CD4-positive, alpha-beta T cell (primary cell): Measurements from ENCODE around the gene CNOT2. TPM values are rescaled to one million over a fixed set of nuclear protein-coding genes. Genes with fewer than 3 reads are reported as not detected.

Experiments used
- ATAC-seq: fragments of 200-7000 bp; cut with Tn5 transposase; one replicate; pipeline ENCODE4 v1.10.0; 2022; ENCODE audit warnings: mild to moderate bottlenecking; ENCODE audit not compliant: poor library complexity
- CTCF ChIA-PET: fragments of 350-600 bp; sonication (Branson Sonifier 250); formaldehyde crosslinking; loops from one replicate; lab custom pipeline; 2021; ENCODE audit warnings: antibody characterized with exemption, inconsistent platforms; lab: Charles Lee
- POLR2A ChIA-PET: fragments of 350-600 bp; sonication (Branson Sonifier 250); formaldehyde crosslinking; loops from one replicate; lab custom pipeline; 2021; ENCODE audit warnings: antibody characterized with exemption, inconsistent platforms; lab: Charles Lee
- DNase-seq, 14 experiments: peaks; one replicate each; pipeline ENCODE4 v3.0.0-alpha.2; 2013 to 2020; ENCODE audit warnings: mixed read lengths in 2 of 14
- H3K27ac ChIP-seq, 2 donors: one replicate each; pipeline versions ENCODE4 v1.5.1 to v1.7.0; 2013; ENCODE audit warnings: low read length in 2 of 2, low read depth in 1 of 2, mild to moderate bottlenecking in 1 of 2
- H3K27me3 ChIP-seq, 2 experiments: 1 replicate in 1 of 2; 2 replicates in 1 of 2; pipeline versions ENCODE4 v1.6.1 to v1.7.0; 2013; ENCODE audit warnings: low read length in 2 of 2, control low read depth in 1 of 2, mild to moderate bottlenecking in 1 of 2, moderate library complexity in 1 of 2; ENCODE audit not compliant: insufficient read depth in 2 of 2, control insufficient read depth in 1 of 2
- H3K36me3 ChIP-seq: one replicate; pipeline ENCODE4 v1.6.1; 2013; ENCODE audit warnings: low read length, control low read depth; ENCODE audit not compliant: insufficient read depth
- H3K4me1 ChIP-seq: one replicate; pipeline ENCODE4 v1.6.1; 2013; ENCODE audit warnings: low read length, control low read depth; ENCODE audit not compliant: insufficient read depth
- H3K4me3 ChIP-seq: one replicate; pipeline ENCODE4 v1.5.1; 2013; ENCODE audit warnings: mild to moderate bottlenecking, low read length, moderate library complexity
- H3K9me3 ChIP-seq, 2 experiments: 1 replicate in 1 of 2; 2 replicates in 1 of 2; pipeline versions ENCODE4 v1.6.1 to v1.7.0; 2013; ENCODE audit warnings: low read length in 2 of 2, mild to moderate bottlenecking in 2 of 2, control low read depth in 1 of 2, moderate library complexity in 1 of 2; ENCODE audit not compliant: control insufficient read depth in 1 of 2, insufficient read depth in 1 of 2
- H3K27ac Mint-ChIP-seq: one replicate; pipeline ENCODE4 v1.8.0; 2020; ENCODE audit warnings: mixed read lengths
- H3K27me3 Mint-ChIP-seq: one replicate; pipeline ENCODE4 v1.8.0; 2021; ENCODE audit warnings: mixed read lengths
- H3K36me3 Mint-ChIP-seq: one replicate; pipeline ENCODE4 v1.8.0; 2021; ENCODE audit warnings: low read depth, mixed read lengths
- H3K4me1 Mint-ChIP-seq: one replicate; pipeline ENCODE4 v1.8.0; 2021; ENCODE audit warnings: low read depth, mixed read lengths
- H3K4me3 Mint-ChIP-seq: one replicate; pipeline ENCODE4 v1.8.0; 2020; ENCODE audit warnings: mild to moderate bottlenecking, mixed read lengths
- H3K9me3 Mint-ChIP-seq: one replicate; pipeline ENCODE4 v1.8.0; 2020; ENCODE audit warnings: mixed read lengths
- intact Hi-C, 2 experiments: fragments of 100-400 bp; cut with DNase I in 1 of 2; cut with micrococcal nuclease in 1 of 2; formaldehyde crosslinking; loops; one replicate each; pipeline versions ENCODE4 v1.15.1 to v1.9.0; 2023 to 2025; cut with DNase I, micrococcal nuclease
- total RNA-seq, 174 experiments: library from RNA in 2 of 174; stranded (reverse) in 2 of 174; gene quantifications; one replicate each; pipeline ENCODE4 v1.2.3 and lab custom pipeline; 2021 to 2026
- TF ChIP-seq, protein P1 (sequence below): fragments of 200-600 bp; IDR thresholded peaks from one replicate; pipeline ENCODE4 v1.8.0; 2022; ENCODE audit warnings: antibody characterized with exemption, mild to moderate bottlenecking

CNOT2 gene
- total RNA-seq, 2 experiments from 2014 or later, result 107 to 121 TPM

DNA sequence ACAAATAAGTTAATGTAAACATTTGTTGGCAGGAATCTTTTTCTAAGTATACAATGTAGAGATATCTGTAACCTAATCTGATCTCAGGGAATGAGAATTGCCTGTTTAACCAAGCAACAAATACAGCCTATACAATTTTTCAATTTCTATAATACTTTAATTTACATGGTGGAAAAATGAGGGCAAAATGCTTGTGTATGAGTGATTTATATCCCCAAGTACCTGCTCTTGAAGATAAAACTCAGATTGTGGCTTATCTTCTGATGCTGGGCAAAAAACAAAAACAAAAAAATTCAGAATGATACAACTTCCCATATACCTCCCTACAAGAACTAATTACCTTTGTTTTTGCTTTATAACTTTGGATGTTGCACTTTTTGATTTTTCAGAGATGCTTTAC is 2.2 kb downstream of the CNOT2 start:
- no peak overlapping the region for H3K4me3 ChIP-seq
- no peaks in the 10 kb centered on the region for H3K9me3 Mint-ChIP-seq
- H3K36me3 ChIP-seq, result peaks cover 14% of the 10 kb centered on the region
- H3K27ac Mint-ChIP-seq, result peak overlapping the region; percentile 97
- ChIA-PET POLR2A (interaction anchor here (4.0 kb wide), 1 partner anchor 121 kb away, joined by 32 read pairs; the partner anchor contains the start of gene KCNMB4), CTCF (no interaction called here)
- no peaks in the 10 kb centered on the region for H3K9me3 ChIP-seq
- intact Hi-C loops, result loop anchor here (2.0 to 10.0 kb wide), 3 partner anchors 121 to 1589 kb away; partner anchors contain the start of genes KCNMB4 (in 1 of the 2) and TBC1D15 (in 1 of the 2)
- DNase-seq (no peak), ATAC-seq (no peak)
- H3K4me1 ChIP-seq, result peaks cover 10% of the 10 kb centered on the region
- TF ChIP-seq, protein P1, sequence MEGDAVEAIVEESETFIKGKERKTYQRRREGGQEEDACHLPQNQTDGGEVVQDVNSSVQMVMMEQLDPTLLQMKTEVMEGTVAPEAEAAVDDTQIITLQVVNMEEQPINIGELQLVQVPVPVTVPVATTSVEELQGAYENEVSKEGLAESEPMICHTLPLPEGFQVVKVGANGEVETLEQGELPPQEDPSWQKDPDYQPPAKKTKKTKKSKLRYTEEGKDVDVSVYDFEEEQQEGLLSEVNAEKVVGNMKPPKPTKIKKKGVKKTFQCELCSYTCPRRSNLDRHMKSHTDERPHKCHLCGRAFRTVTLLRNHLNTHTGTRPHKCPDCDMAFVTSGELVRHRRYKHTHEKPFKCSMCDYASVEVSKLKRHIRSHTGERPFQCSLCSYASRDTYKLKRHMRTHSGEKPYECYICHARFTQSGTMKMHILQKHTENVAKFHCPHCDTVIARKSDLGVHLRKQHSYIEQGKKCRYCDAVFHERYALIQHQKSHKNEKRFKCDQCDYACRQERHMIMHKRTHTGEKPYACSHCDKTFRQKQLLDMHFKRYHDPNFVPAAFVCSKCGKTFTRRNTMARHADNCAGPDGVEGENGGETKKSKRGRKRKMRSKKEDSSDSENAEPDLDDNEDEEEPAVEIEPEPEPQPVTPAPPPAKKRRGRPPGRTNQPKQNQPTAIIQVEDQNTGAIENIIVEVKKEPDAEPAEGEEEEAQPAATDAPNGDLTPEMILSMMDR, result no peak
- H3K4me1 Mint-ChIP-seq, result peaks cover 86% of the 10 kb centered on the region
- H3K27me3 ChIP-seq, result no peaks in the 10 kb centered on the region
- peaks cover 65% of the 10 kb centered on the region for H3K36me3 Mint-ChIP-seq
- H3K27me3 Mint-ChIP-seq, result no peaks in the 10 kb centered on the region
- peak overlapping the region; percentile 97 for H3K4me3 Mint-ChIP-seq
- no peak overlapping the region for H3K27ac ChIP-seq

DNA sequence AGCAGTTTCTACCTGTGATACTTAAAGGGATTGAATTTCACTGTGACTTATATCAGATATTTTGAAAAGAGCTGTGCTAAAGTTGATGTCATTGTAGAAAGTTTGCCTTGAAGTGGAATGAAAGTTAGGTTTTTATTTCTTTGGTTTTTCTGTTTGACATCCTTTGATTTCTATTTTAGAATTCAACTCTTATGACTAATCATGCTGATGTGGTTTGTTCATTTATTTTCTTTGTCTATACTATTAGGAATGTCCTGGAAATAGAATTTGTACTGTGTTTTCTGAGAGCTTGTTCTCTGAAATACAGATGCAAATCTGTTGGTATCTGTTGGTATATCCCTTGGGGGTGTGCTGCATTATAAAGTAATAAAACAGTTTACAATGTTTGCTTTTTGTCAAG is 3.3 kb downstream of the CNOT2 start:
- intact Hi-C loops, result loop anchor here in 1 of 2 experiments (10.0 kb wide), 2 partner anchors 1518 to 1588 kb away; partner anchors contain the start of gene TBC1D15
- CTCF ChIA-PET, result no interaction called here

DNA sequence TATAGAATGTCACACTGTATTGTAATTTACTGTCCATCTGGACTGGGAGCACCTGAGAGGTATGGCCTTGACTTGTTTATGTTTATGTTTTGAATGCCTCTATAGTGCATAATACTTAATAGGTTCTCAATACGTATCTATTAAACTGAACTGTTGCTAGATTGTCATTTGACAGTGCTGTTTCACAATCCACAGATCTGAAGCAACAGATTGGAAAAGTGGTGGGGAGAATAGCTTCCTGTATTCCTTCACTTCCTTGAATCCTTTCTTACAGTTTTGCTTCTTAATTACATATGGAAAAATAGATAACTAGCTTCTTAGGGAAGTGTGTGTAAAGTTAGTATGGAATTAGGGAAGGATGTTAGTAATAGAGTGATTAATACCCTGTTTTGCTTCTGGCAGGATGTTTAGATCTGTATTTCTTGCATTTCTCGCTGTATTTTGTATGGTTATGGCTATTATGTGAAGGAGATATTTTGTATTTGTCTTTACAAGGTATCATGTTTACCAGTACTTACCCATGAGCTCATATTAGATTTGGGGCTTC is 4.5 kb downstream of the CNOT2 start:
- peaks cover 86% of the 10 kb centered on the region for H3K4me1 Mint-ChIP-seq
- H3K36me3 ChIP-seq, result peaks cover 3% of the 10 kb centered on the region
- H3K4me3 Mint-ChIP-seq, result peak overlapping the region; percentile 70
- H3K27ac ChIP-seq, result no peak overlapping the region
- H3K27ac Mint-ChIP-seq, result peak overlapping the region; percentile 8
- peaks cover 9% of the 10 kb centered on the region for H3K4me1 ChIP-seq
- H3K4me3 ChIP-seq, result no peak overlapping the region
- ChIA-PET CTCF (no interaction called here), POLR2A (no interaction called here)
- H3K27me3 Mint-ChIP-seq, result no peaks in the 10 kb centered on the region
- H3K9me3 Mint-ChIP-seq, result no peaks in the 10 kb centered on the region
- TF ChIP-seq, protein P1, result no peak
- no peak for ATAC-seq
- no peaks in the 10 kb centered on the region for H3K27me3 ChIP-seq
- peaks cover 44% of the 10 kb centered on the region for H3K36me3 Mint-ChIP-seq
- DNase-seq, result no peak
- intact Hi-C loops, result loop anchor here in 1 of 2 experiments (10.0 kb wide), 2 partner anchors 1517 to 1587 kb away; partner anchors contain the start of gene TBC1D15
- no peaks in the 10 kb centered on the region for H3K9me3 ChIP-seq

More for the DNA sequence above, 3.3 kb downstream of the CNOT2 start:
- peaks cover 89% of the 10 kb centered on the region for H3K4me1 Mint-ChIP-seq
- DNase-seq (no peak), ATAC-seq (no peak)
- POLR2A ChIA-PET, result no interaction called here
- no peaks in the 10 kb centered on the region for H3K9me3 Mint-ChIP-seq
- no peaks in the 10 kb centered on the region for H3K9me3 ChIP-seq
- no peaks in the 10 kb centered on the region for H3K27me3 ChIP-seq
- no peak overlapping the region for H3K27ac ChIP-seq
- peaks cover 54% of the 10 kb centered on the region for H3K36me3 Mint-ChIP-seq
- H3K4me3 Mint-ChIP-seq, result peak overlapping the region; percentile 65
- no peaks in the 10 kb centered on the region for H3K27me3 Mint-ChIP-seq
- H3K36me3 ChIP-seq, result peaks cover 5% of the 10 kb centered on the region
- peaks cover 9% of the 10 kb centered on the region for H3K4me1 ChIP-seq
- TF ChIP-seq, protein P1, result no peak
- peak overlapping the region; percentile 28 for H3K27ac Mint-ChIP-seq
- H3K4me3 ChIP-seq, result no peak overlapping the region
